GM12878 (cell line): Measurements from ENCODE around the gene BBS9. TPM values are rescaled to one million over a fixed set of nuclear protein-coding genes. Genes with fewer than 3 reads are reported as not detected.

ENCODE experiments used
- ATAC-seq: fragments of 200-7000 bp; cut with Tn5 transposase; 3 replicates; pipeline ENCODE4 v1.9.1; 2020; ENCODE audit warnings: mild to moderate bottlenecking, moderate library complexity
- BruUV-seq: library from RNA; stranded (reverse); fragments of 400-500 nt; replicated peaks from 2 replicates; lab custom pipeline; 2021; lab: Mats Ljungman, UMichigan
- CTCF ChIA-PET: fragments of 300-600 bp; sonication (Branson Sonifier 250); formaldehyde crosslinking; extraction: SDS; loops from one replicate; lab custom pipeline; 2021; ENCODE audit warnings: inconsistent platforms; lab: Yijun Ruan, JAX
- POLR2A ChIA-PET: fragments of 350-600 bp; formaldehyde crosslinking; extraction: SDS; loops from one replicate; lab custom pipeline; 2021; ENCODE audit warnings: inconsistent platforms; lab: Charles Lee
- RAD21 ChIA-PET: fragments of 300-600 bp; sonication (Branson Sonifier 250); formaldehyde crosslinking; loops from one replicate; lab custom pipeline; 2023; ENCODE audit warnings: antibody characterized with exemption; ENCODE audit not compliant: unreplicated experiment; lab: Charles Lee
- SMC1A ChIA-PET: fragments of 300-600 bp; sonication (Branson Sonifier 250); formaldehyde crosslinking; loops from one replicate; lab custom pipeline; 2023; ENCODE audit not compliant: unreplicated experiment, uncharacterized antibody; lab: Charles Lee
- DNase-seq: peaks from one replicate; pipeline ENCODE4 v3.0.0-alpha.2; 2011; ENCODE audit warnings: low read depth, low spot score
- FAIRE-seq: peaks from 3 replicates; lab custom pipeline; 2011; peaks lifted over from hg19 to GRCh38; lab: Jason Lieb, UNC
- H2AFZ ChIP-seq: 2 replicates; pipeline ENCODE4 v1.6.0; 2011; ENCODE audit warnings: low read depth, low read length, control low read depth; ENCODE audit not compliant: control insufficient read depth
- H3K27ac ChIP-seq: 2 replicates; pipeline ENCODE4 v1.5.1; 2011; ENCODE audit warnings: control low read depth; ENCODE audit not compliant: control insufficient read depth, insufficient read depth
- H3K27me3 ChIP-seq, 2 experiments: replicated peaks in 1 of 2; 2 replicates each; pipeline versions ENCODE4 v1.6.0 to v1.6.1; 2011; ENCODE audit warnings: low read length in 1 of 2; ENCODE audit not compliant: control insufficient read depth in 2 of 2, insufficient read depth in 2 of 2
- H3K36me3 ChIP-seq, 2 experiments: 2 replicates each; pipeline ENCODE4 v1.5.1; 2011; ENCODE audit warnings: low read length in 1 of 2; ENCODE audit not compliant: control insufficient read depth in 2 of 2, insufficient read depth in 2 of 2
- H3K4me1 ChIP-seq: 2 replicates; pipeline ENCODE4 v1.6.1; 2011; ENCODE audit warnings: mild to moderate bottlenecking, low read length, moderate library complexity, mixed read lengths; ENCODE audit not compliant: control insufficient read depth, insufficient read depth
- H3K4me2 ChIP-seq: 2 replicates; pipeline ENCODE4 v1.6.0; 2011; ENCODE audit warnings: control low read depth; ENCODE audit not compliant: control insufficient read depth, insufficient read depth
- H3K4me3 ChIP-seq: fragments of 200-600 bp; sonication (generic); 2 replicates; pipeline ENCODE4 v1.5.1; 2016
- H3K79me2 ChIP-seq: 2 replicates; pipeline ENCODE4 v1.6.0; 2011; ENCODE audit warnings: low read length; ENCODE audit not compliant: control insufficient read depth, insufficient read depth
- H3K9ac ChIP-seq: 2 replicates; pipeline ENCODE4 v1.8.0; 2011; ENCODE audit warnings: low read length, control low read depth, mixed read lengths; ENCODE audit not compliant: control insufficient read depth, insufficient read depth
- H3K9me3 ChIP-seq: replicated peaks from 3 replicates; pipeline ENCODE4 v1.5.1; 2011; ENCODE audit warnings: mild to moderate bottlenecking, low read length; ENCODE audit not compliant: control insufficient read depth, insufficient read depth
- H4K20me1 ChIP-seq: 2 replicates; pipeline ENCODE4 v1.6.0; 2011; ENCODE audit not compliant: control insufficient read depth, insufficient read depth
- ATF3 ChIP-seq: IDR thresholded peaks from 2 replicates; pipeline ENCODE4 v1.6.1; 2011; ENCODE audit warnings: low read depth, mild to moderate bottlenecking, low read length, moderate library complexity, borderline replicate concordance; ENCODE audit errors: extremely low read depth
- BCL11A ChIP-seq: IDR thresholded peaks from 2 replicates; pipeline ENCODE4 v1.6.1; 2011; ENCODE audit warnings: low read depth, low read length
- CBX3 ChIP-seq: fragments of 200-600 bp; sonication (generic); IDR thresholded peaks from 2 replicates; pipeline ENCODE4 v1.6.1; 2016; ENCODE audit warnings: low read depth, borderline replicate concordance
- CHD2 ChIP-seq: IDR thresholded peaks from 2 replicates; pipeline ENCODE4 v1.6.1; 2011; ENCODE audit warnings: low read depth, low read length, improper control_type of control experiment, borderline replicate concordance
- EED ChIP-seq: sonication (generic); IDR thresholded peaks from 2 replicates; pipeline ENCODE4 v1.6.1; 2016; ENCODE audit warnings: antibody characterized with exemption, low read depth
- HCFC1 ChIP-seq: fragments of 150-350 bp; IDR thresholded peaks from 2 replicates; pipeline ENCODE4 v1.6.1; 2014; ENCODE audit warnings: low read length
- MLLT1 ChIP-seq: fragments of 450-650 bp; IDR thresholded peaks from 2 replicates; pipeline ENCODE4 v1.6.1; 2016; ENCODE audit warnings: mild to moderate bottlenecking
- MYB ChIP-seq: fragments of 150-350 bp; IDR thresholded peaks from 2 replicates; pipeline ENCODE4 v1.6.1; 2014; ENCODE audit warnings: mild to moderate bottlenecking, low read depth, low read length, borderline replicate concordance
- PAX5 ChIP-seq: IDR thresholded peaks from 2 replicates; pipeline ENCODE4 v1.6.1; 2011; ENCODE audit warnings: low read depth, low read length, borderline replicate concordance
- RELB ChIP-seq: fragments of 450-650 bp; IDR thresholded peaks from 2 replicates; pipeline ENCODE4 v1.6.1; 2017; ENCODE audit warnings: low read depth, mild to moderate bottlenecking, moderate library complexity
- SRF ChIP-seq, 2 experiments: IDR thresholded peaks; 2 replicates each; pipeline ENCODE4 v1.6.1; 2011; ENCODE audit warnings: low read depth in 2 of 2, low read length in 2 of 2, mild to moderate bottlenecking in 1 of 2, moderate library complexity in 1 of 2
- TAF1 ChIP-seq: IDR thresholded peaks from 2 replicates; pipeline ENCODE4 v1.6.1; 2011; ENCODE audit warnings: mild to moderate bottlenecking, low read depth, low read length, borderline replicate concordance
- ZNF217 ChIP-seq: fragments of 450-650 bp; IDR thresholded peaks from 2 replicates; pipeline ENCODE4 v1.6.1; 2017; ENCODE audit warnings: antibody characterized with exemption, mild to moderate bottlenecking
- WGBS: methylation state at CpG from one replicate; pipeline ENCODE4 v1.1.6; 2016; ENCODE audit warnings: low lambda C conversion rate; ENCODE audit not compliant: insufficient replicate concordance, insufficient coverage; ENCODE audit errors: missing lambda C conversion rate; 5-methylcytosine and 5-hydroxymethylcytosine counted together
- in situ Hi-C: fragments of 300-500 bp; cut with MboI; formaldehyde crosslinking; loops from 9 replicates; pipeline ENCODE4 v1.14.3; 2018; ENCODE audit warnings: mixed read lengths
- intact Hi-C: fragments of 100-400 bp; cut with micrococcal nuclease; formaldehyde crosslinking; loops from one replicate; pipeline ENCODE4 v1.14.2; 2022; ENCODE audit not compliant: unreplicated experiment
- polyA plus RNA-seq, 11 experiments: library from polyadenylated mRNA; depleted of rRNA in 4 of 11; unstranded in 6 of 11; stranded (reverse) in 5 of 11; fragments of >200 nt; fragmentation: Nextera tagmentation in 4 of 11; fragmentation: Illumina TruSeq in 1 of 11; extraction: Ambion mirVana in 4 of 11; extraction: Trizol in 1 of 11; gene quantifications; 1 replicate in 1 of 11; 2 replicates in 10 of 11; pipeline versions ENCODE4 v1.2.1 to v1.2.3, GENCODE V29; 2011 to 2016; ENCODE audit warnings: inconsistent platforms in 2 of 11, missing spikeins in 2 of 11, low read depth in 1 of 11
- total RNA-seq, 4 experiments: library from RNA; depleted of rRNA in 3 of 4; stranded (reverse); fragments of >200 nt in 3 of 4; fragmentation: Illumina TruSeq in 1 of 4; extraction: Trizol in 1 of 4; gene quantifications; 2 replicates each; pipeline versions ENCODE4 v1.2.1 to v1.2.3, GENCODE V29; 2013 to 2021
- TF ChIP-seq, protein P1 (sequence below): IDR thresholded peaks from 2 replicates; pipeline ENCODE4 v1.6.1; 2012; ENCODE audit warnings: low read depth, low read length, improper control_type of control experiment
- TF ChIP-seq, protein P2 (sequence below): fragments of 450-650 bp; IDR thresholded peaks from 2 replicates; pipeline ENCODE4 v1.6.1; 2017; ENCODE audit warnings: mild to moderate bottlenecking, moderate library complexity

The BBS9 gene
- total and polyA plus RNA-seq, 10 of the 15 experiments (the other 5 are each of a cell fraction or from before 2014, with no cell fraction given), result 1.2 to 5.6 (median 2.3) TPM

GRCh38 chr7:33221390-33221789, 92.0 kb downstream of the BBS9 start:
- no peak overlapping the region for H3K4me3 ChIP-seq
- 90% methylated on average over 1 of the region's 1 CpG for WGBS
- H3K27me3 ChIP-seq, result no peaks in the 10 kb centered on the region
- ChIA-PET POLR2A (no interaction called here), SMC1A (no interaction called here)
- in situ Hi-C loops, result no loop called here
- intact Hi-C loops, result no loop called here
- H2AFZ ChIP-seq, result no peak overlapping the region
- H3K36me3 ChIP-seq, result no peaks in the 10 kb centered on the region
- no peak overlapping the region for H3K4me2 ChIP-seq
- FAIRE-seq, result no peak
- TF ChIP-seq SRF (IDR thresholded peaks at IDR 0.05; ENCODE audit: low read depth in 2 of 2, low read length in 2 of 2) (no peak), RELB (no peak), CHD2 (no peak), PAX5 (no peak), ZNF217 (no peak), EED (no peak), CBX3 (no peak), MLLT1 (no peak), BCL11A (no peak), TAF1 (no peak), MYB (no peak), HCFC1 (no peak), ATF3 (no peak)
- TF ChIP-seq, protein P1, sequence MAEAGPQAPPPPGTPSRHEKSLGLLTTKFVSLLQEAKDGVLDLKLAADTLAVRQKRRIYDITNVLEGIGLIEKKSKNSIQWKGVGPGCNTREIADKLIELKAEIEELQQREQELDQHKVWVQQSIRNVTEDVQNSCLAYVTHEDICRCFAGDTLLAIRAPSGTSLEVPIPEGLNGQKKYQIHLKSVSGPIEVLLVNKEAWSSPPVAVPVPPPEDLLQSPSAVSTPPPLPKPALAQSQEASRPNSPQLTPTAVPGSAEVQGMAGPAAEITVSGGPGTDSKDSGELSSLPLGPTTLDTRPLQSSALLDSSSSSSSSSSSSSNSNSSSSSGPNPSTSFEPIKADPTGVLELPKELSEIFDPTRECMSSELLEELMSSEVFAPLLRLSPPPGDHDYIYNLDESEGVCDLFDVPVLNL, result no peak
- TF ChIP-seq, protein P2, sequence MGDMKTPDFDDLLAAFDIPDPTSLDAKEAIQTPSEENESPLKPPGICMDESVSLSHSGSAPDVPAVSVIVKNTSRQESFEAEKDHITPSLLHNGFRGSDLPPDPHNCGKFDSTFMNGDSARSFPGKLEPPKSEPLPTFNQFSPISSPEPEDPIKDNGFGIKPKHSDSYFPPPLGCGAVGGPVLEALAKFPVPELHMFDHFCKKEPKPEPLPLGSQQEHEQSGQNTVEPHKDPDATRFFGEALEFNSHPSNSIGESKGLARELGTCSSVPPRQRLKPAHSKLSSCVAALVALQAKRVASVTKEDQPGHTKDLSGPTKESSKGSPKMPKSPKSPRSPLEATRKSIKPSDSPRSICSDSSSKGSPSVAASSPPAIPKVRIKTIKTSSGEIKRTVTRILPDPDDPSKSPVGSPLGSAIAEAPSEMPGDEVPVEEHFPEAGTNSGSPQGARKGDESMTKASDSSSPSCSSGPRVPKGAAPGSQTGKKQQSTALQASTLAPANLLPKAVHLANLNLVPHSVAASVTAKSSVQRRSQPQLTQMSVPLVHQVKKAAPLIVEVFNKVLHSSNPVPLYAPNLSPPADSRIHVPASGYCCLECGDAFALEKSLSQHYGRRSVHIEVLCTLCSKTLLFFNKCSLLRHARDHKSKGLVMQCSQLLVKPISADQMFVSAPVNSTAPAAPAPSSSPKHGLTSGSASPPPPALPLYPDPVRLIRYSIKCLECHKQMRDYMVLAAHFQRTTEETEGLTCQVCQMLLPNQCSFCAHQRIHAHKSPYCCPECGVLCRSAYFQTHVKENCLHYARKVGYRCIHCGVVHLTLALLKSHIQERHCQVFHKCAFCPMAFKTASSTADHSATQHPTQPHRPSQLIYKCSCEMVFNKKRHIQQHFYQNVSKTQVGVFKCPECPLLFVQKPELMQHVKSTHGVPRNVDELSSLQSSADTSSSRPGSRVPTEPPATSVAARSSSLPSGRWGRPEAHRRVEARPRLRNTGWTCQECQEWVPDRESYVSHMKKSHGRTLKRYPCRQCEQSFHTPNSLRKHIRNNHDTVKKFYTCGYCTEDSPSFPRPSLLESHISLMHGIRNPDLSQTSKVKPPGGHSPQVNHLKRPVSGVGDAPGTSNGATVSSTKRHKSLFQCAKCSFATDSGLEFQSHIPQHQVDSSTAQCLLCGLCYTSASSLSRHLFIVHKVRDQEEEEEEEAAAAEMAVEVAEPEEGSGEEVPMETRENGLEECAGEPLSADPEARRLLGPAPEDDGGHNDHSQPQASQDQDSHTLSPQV, result no peak
- TF ChIP-seq, all 136 proteins: peak for 0
- Histone ChIP-seq H3K9ac (no peak overlapping the region), H3K4me1 (no peaks in the 10 kb centered on the region), H3K27ac (no peak overlapping the region), H3K9me3 (no peaks in the 10 kb centered on the region), H3K79me2 (no peaks in the 10 kb centered on the region), H4K20me1 (no peaks in the 10 kb centered on the region)
- DNase-seq (no peak), ATAC-seq (no peak)
- RAD21 ChIA-PET, result no interaction called here
- BruUV-seq, result no TSS peak
- CTCF ChIA-PET, result no interaction called here
